Left lung (tissue), 10 donors: ENCODE data around the gene LONP2. TPM values are rescaled to one million over a fixed set of nuclear protein-coding genes. Genes with fewer than 3 reads are reported as not detected.

Experiments used
- ATAC-seq: fragments of 200-7000 bp; cut with Tn5 transposase; one replicate; pipeline ENCODE4 v1.9.1; 2020; ENCODE audit warnings: moderate library complexity
- DNase-seq, 4 donors: peaks; one replicate each; pipeline ENCODE4 v3.0.0-alpha.2; 2013 to 2020
- H3K27ac ChIP-seq, 2 donors: fragments of 200-600 bp; sonication (generic) in 1 of 2; one replicate each; pipeline versions ENCODE4 v1.5.0 to v1.8.0; 2020 to 2021
- H3K27me3 ChIP-seq, 2 donors: fragments of 200-600 bp; sonication (generic) in 1 of 2; one replicate each; pipeline versions ENCODE4 v1.5.0 to v1.8.0; 2020 to 2021
- H3K36me3 ChIP-seq, 2 donors: fragments of 200-600 bp; sonication (generic) in 1 of 2; one replicate each; pipeline versions ENCODE4 v1.5.0 to v1.8.0; 2020 to 2021
- H3K4me1 ChIP-seq, 2 donors: fragments of 200-600 bp; one replicate each; pipeline ENCODE4 v1.8.0; 2021
- H3K4me3 ChIP-seq, 2 donors: fragments of 200-600 bp; sonication (generic) in 1 of 2; one replicate each; pipeline versions ENCODE4 v1.5.0 to v1.8.0; 2020 to 2021; ENCODE audit warnings: mild to moderate bottlenecking in 1 of 2
- H3K9me3 ChIP-seq, 2 donors: fragments of 200-600 bp; sonication (generic) in 1 of 2; one replicate each; pipeline versions ENCODE4 v1.5.0 to v1.8.0; 2020 to 2021
- intact Hi-C, 2 donors: fragments of 100-400 bp; cut with DNase I; formaldehyde crosslinking; loops; one replicate each; pipeline versions ENCODE4 v1.11.2 to v1.14.2; 2022
- polyA plus RNA-seq, 6 donors: library from polyadenylated mRNA; unstranded; fragments of 120-200 nt; gene quantifications; one replicate each; pipeline ENCODE4 v1.2.1, GENCODE V29; 2013; ENCODE audit not compliant: insufficient read length in 6 of 6
- total RNA-seq, 2 donors: library from RNA; stranded (reverse); fragmentation: NEBNext Ultra II Directional; extraction: Animal tissue kit (Norgen Biotek cat#: 25700); gene quantifications; one replicate each; pipeline ENCODE4 v1.2.1, GENCODE V29; 2021
- TF ChIP-seq, protein P1 (sequence below), 2 donors: fragments of 200-600 bp; sonication (generic) in 1 of 2; IDR thresholded peaks; one replicate each; pipeline versions ENCODE4 v1.5.0 to v1.8.0; 2021; ENCODE audit warnings: antibody characterized with exemption in 2 of 2
- donor health status: DM: no; HTN: yes; CAD: no.
- donor health status: DM: no; HTN: no; CAD: no.

LONP2 gene
- total and polyA plus RNA-seq, 8 donors: 63.2 to 89.2 (median 75.4) TPM

DNA sequence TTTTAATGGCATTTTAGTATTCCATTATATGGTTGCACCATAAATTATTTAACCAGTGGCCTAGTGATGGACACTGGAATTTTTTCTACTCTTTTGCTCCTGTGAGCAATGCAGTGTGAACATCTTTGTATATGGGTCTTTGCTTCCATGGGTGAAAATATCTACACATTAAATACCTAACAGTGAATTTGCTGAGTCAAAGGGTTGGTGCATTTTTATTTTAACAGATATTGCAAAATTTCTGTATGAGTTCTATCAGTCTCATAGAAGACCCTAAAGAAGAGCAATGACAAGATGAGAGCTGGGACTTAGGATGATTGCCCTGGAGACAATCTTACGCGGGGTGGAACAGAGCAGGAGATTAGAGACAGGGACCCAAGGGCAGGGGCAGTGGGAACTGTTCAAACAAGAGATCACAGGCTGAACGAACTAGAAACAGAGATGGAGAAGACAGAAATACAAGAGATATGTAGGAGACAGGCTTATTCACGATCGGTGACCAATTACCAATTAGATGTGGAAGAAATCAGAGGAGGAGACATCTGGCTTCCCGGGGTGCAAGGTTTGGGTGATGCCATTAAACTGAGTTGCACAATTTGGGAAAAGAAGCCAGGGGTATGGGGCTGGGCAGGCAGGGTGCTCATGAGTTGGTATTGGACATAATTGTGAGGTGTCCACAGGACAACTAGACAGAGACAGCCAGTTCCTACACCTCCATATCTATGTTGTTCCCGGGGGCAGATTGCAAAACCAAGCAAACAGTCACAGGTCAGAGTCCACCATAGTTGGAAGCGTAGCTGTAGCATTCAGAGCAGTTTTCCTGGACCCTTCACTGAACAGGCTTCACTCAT lies 39.9 kb upstream of the LONP2 start:
- H3K27ac ChIP-seq: no peak overlapping the region
- peaks cover 0 to 6% of the 10 kb centered on the region in 2 donors for H3K27me3 ChIP-seq
- H3K4me3 ChIP-seq: no peak overlapping the region
- ATAC-seq: no peak
- DNase-seq: no peak
- H3K36me3 ChIP-seq: no peaks in the 10 kb centered on the region
- TF ChIP-seq, protein P1, sequence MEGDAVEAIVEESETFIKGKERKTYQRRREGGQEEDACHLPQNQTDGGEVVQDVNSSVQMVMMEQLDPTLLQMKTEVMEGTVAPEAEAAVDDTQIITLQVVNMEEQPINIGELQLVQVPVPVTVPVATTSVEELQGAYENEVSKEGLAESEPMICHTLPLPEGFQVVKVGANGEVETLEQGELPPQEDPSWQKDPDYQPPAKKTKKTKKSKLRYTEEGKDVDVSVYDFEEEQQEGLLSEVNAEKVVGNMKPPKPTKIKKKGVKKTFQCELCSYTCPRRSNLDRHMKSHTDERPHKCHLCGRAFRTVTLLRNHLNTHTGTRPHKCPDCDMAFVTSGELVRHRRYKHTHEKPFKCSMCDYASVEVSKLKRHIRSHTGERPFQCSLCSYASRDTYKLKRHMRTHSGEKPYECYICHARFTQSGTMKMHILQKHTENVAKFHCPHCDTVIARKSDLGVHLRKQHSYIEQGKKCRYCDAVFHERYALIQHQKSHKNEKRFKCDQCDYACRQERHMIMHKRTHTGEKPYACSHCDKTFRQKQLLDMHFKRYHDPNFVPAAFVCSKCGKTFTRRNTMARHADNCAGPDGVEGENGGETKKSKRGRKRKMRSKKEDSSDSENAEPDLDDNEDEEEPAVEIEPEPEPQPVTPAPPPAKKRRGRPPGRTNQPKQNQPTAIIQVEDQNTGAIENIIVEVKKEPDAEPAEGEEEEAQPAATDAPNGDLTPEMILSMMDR (IDR thresholded peaks at IDR 0.05): no peak
- H3K4me1 ChIP-seq: no peaks in the 10 kb centered on the region
- intact Hi-C loops: no loop called here
- no peaks in the 10 kb centered on the region for H3K9me3 ChIP-seq

DNA sequence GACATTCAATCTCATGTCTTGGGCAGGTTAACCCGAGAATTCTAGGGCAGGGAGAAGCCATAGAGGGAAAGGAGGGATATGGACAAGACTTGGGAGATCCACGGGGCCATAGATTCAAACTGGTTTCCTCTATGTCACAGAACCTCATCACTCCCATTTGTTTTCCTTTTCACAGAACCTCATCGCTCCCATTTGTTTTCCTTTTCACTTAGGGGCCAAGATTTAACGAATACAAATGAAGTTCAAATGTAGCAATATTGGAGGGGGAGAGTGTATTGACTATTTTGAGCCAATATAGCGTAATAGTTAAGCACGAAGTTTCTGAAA lies 39.3 kb upstream of the LONP2 start:
- Histone ChIP-seq H3K4me1 (no peaks in the 10 kb centered on the region), H3K9me3 (no peaks in the 10 kb centered on the region), H3K27me3 (peaks cover 0 to 6% of the 10 kb centered on the region in 2 donors), H3K36me3 (no peaks in the 10 kb centered on the region), H3K4me3 (no peak overlapping the region), H3K27ac (no peak overlapping the region)
- DNase-seq: no peak
- intact Hi-C loops: no loop called here
- TF ChIP-seq, protein P1 (IDR thresholded peaks at IDR 0.05): no peak
- ATAC-seq: no peak

DNA sequence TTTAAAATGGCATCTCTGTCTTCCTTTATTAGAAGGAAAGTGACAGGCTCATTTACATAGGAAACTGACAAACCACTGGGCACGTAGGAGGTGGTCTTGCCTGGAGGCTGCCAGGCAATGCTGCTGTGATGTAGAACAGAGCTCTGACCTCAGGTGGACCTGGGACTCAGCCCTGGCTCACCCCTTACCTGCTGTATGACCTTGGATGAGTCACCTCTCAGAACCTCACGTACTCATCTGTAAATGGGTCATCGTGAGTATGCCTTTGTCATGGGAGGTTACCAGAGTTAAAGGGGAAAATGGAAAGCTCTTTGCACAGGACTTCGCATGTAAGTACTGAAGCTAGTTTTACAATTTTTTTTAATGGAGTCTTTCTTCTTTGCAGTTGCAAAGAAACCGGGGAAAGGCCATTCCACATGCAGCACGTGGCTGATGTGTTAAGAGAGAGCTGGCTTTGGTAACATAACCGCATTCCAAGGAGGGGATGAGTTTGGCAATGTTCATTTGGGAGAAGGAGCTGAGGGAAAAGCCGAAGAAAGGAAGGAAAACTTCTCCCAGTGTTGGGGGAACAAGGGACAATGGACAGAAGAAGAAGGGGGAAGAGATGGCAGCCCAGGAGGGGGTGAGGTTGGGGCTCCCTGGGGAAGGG lies 37.4 kb upstream of the LONP2 start:
- no peak overlapping the region for H3K27ac ChIP-seq
- TF ChIP-seq, protein P1 (IDR thresholded peaks at IDR 0.05): no peak
- H3K27me3 ChIP-seq: peaks cover 0 to 6% of the 10 kb centered on the region in 2 donors
- ATAC-seq: no peak
- H3K36me3 ChIP-seq: no peaks in the 10 kb centered on the region
- no peak overlapping the region for H3K4me3 ChIP-seq
- H3K4me1 ChIP-seq: no peaks in the 10 kb centered on the region
- intact Hi-C loops: no loop called here
- H3K9me3 ChIP-seq: no peaks in the 10 kb centered on the region
- DNase-seq: no peak

DNA sequence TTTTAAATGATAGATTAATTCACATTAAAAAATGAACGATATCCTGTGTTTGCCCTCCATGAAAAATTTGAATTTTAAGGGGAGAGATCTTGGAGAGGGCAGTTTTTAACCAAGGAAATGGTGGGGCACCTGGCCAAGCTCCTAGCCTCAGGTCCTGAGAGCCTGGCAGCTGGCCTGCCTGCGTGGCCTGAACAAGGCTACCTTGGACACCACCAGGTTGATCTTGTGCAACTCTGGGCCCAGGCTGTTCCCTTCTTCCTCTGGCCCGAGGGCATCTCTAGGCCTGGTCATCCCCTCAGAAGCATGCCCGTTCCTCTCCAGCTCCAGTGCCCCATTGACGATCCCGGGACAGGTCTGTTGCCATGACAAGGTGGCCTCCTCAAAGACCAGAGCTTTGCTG lies 33.4 kb upstream of the LONP2 start:
- no peaks in the 10 kb centered on the region for H3K9me3 ChIP-seq
- intact Hi-C loops: no loop called here
- H3K27ac ChIP-seq: no peak overlapping the region
- ATAC-seq (no peak), DNase-seq (no peak)
- H3K4me3 ChIP-seq: no peak overlapping the region
- no peaks in the 10 kb centered on the region for H3K36me3 ChIP-seq
- H3K4me1 ChIP-seq: no peaks in the 10 kb centered on the region
- TF ChIP-seq, protein P1 (IDR thresholded peaks at IDR 0.05): no peak
- peaks cover 0 to 6% of the 10 kb centered on the region in 2 donors for H3K27me3 ChIP-seq

DNA sequence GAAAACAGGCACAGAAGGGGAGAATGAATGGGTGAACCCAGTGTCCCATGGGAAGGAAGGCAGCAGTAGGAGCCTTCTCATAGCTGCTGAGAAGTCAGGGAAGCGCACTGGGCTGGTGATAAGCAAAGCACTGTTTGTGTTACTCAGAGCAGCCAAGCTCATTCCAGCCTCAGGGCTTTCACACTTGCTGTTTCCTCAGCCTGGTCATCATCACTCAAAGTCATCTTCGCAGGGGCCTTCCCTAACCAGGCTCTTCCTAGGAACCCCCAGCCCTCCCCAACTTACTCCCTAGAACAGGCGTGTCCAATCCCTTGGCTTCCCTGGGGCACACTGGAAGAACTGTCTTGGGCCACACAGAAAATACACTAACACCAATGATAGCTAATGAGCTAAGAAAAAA lies 32.1 kb upstream of the LONP2 start:
- Histone ChIP-seq H3K4me1 (no peaks in the 10 kb centered on the region), H3K27ac (no peak overlapping the region), H3K9me3 (no peaks in the 10 kb centered on the region), H3K27me3 (peaks cover 0 to 6% of the 10 kb centered on the region in 2 donors), H3K36me3 (no peaks in the 10 kb centered on the region), H3K4me3 (no peak overlapping the region)
- DNase-seq: no peak
- intact Hi-C loops: no loop called here
- TF ChIP-seq, protein P1 (IDR thresholded peaks at IDR 0.05): no peak
- ATAC-seq: no peak
